ENCODE data around the gene PDLIM7.

The PDLIM7 gene

GRCh38 chr5:177444106-177445051 lies 53.0 kb downstream of the PDLIM7 start:
- DNase-seq (ENCODE audit: low read depth), result no peak

- no peak for DNase-seq (ENCODE audit: low read depth)
Observed at GRCh38 chr5:177443144-177443983, 54.0 kb downstream of the PDLIM7 start.

GRCh38 chr5:177442066-177442826 lies 55.2 kb downstream of the PDLIM7 start:
- no peak for DNase-seq (ENCODE audit: low read depth)

- DNase-seq (ENCODE audit: low read depth), result no peak
Observed at GRCh38 chr5:177440990-177441780, 56.2 kb downstream of the PDLIM7 start.

- DNase-seq (ENCODE audit: low read depth), result no peak
Observed at GRCh38 chr5:177440211-177440989, 57.0 kb downstream of the PDLIM7 start.

GRCh38 chr5:177439518-177440053 lies 57.8 kb downstream of the PDLIM7 start:
- no peak for DNase-seq (ENCODE audit: low read depth)

GRCh38 chr5:177438468-177438867 lies 58.9 kb downstream of the PDLIM7 start:
- no peak for DNase-seq (ENCODE audit: low read depth)

- DNase-seq (ENCODE audit: low read depth), result no peak
Observed at GRCh38 chr5:177437623-177438022, 59.8 kb downstream of the PDLIM7 start.

GRCh38 chr5:177435847-177436536 lies 61.4 kb downstream of the PDLIM7 start:
- DNase-seq (ENCODE audit: low read depth), result no peak

- no peak for DNase-seq (ENCODE audit: low read depth)
Observed at GRCh38 chr5:177434942-177435738, 62.3 kb downstream of the PDLIM7 start.

GRCh38 chr5:177434437-177434836 lies 63.0 kb downstream of the PDLIM7 start:
- peak; percentile 59 for DNase-seq (ENCODE audit: low read depth)

GRCh38 chr5:177433658-177434217 lies 63.7 kb downstream of the PDLIM7 start:
- DNase-seq (ENCODE audit: low read depth), result no peak

Measured in stimulated activated CD4-positive, alpha-beta T cell treated with anti-CD3 and anti-CD28 coated beads, Interleukin-2, amount 100 ng/mL, for 4 hours (primary cell).